ENCODE results near the gene PLCL2.

DNA sequence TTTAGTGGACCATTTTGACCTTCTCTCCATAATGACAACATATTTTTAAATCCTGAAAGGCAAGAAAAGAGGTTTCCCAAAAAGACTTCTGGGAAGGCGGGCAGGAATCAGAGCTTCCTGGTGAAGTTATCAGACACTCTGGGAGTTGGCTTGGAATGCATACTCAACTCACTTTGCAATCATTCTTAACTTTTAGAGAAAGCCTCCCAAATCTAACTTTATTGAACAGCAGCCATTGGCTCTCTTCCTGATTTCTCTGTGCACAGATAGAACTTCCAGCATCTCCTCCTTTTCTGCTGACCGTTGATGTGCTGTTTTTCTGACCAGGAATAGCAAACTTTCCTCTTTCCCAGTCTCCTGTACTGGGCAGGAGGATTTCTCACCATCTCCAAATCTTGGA lies 44.6 kb downstream of the PLCL2 start:
- TF ChIP-seq, protein P1, sequence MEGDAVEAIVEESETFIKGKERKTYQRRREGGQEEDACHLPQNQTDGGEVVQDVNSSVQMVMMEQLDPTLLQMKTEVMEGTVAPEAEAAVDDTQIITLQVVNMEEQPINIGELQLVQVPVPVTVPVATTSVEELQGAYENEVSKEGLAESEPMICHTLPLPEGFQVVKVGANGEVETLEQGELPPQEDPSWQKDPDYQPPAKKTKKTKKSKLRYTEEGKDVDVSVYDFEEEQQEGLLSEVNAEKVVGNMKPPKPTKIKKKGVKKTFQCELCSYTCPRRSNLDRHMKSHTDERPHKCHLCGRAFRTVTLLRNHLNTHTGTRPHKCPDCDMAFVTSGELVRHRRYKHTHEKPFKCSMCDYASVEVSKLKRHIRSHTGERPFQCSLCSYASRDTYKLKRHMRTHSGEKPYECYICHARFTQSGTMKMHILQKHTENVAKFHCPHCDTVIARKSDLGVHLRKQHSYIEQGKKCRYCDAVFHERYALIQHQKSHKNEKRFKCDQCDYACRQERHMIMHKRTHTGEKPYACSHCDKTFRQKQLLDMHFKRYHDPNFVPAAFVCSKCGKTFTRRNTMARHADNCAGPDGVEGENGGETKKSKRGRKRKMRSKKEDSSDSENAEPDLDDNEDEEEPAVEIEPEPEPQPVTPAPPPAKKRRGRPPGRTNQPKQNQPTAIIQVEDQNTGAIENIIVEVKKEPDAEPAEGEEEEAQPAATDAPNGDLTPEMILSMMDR (IDR thresholded peaks at IDR 0.05; ENCODE audit: low read depth, low read length): no peak
- TF ChIP-seq EZH2phosphoT487 (IDR thresholded peaks at IDR 0.05; ENCODE audit: low read depth): no peak
